GM19043 (cell line): ENCODE results near the gene DENND4A.
"Not testable (repeated sequence)": the region's sequence is repeated elsewhere in the genome, so short reads cannot be mapped to it uniquely, and the experiment has no call there.

Experiments
- ATAC-seq: cut with Tn5 transposase; IDR thresholded peaks from one replicate; pipeline ENCODE4 v1.9.1; 2021; ENCODE audit warnings: low read depth; ENCODE audit not compliant: unreplicated experiment

The DENND4A gene

GRCh38 chr15:65641768-65642475 lies 150.2 kb downstream of the DENND4A start:
- no peak for ATAC-seq

GRCh38 chr15:65639509-65639908 lies 152.6 kb downstream of the DENND4A start:
- ATAC-seq: no peak

- no peak for ATAC-seq
Measured at GRCh38 chr15:65638681-65639089, 153.4 kb downstream of the DENND4A start.

- ATAC-seq: no peak
Measured at GRCh38 chr15:65638109-65638508, 154.0 kb downstream of the DENND4A start.

- no peak for ATAC-seq
Measured at GRCh38 chr15:65634356-65634755, 157.7 kb downstream of the DENND4A start.

GRCh38 chr15:65633752-65634151 lies 158.3 kb downstream of the DENND4A start:
- ATAC-seq: no peak

GRCh38 chr15:65632780-65633375 lies 159.2 kb downstream of the DENND4A start:
- ATAC-seq: no peak

- no peak for ATAC-seq
Measured at GRCh38 chr15:65631503-65631902, 160.6 kb downstream of the DENND4A start.

- no peak for ATAC-seq
Measured at GRCh38 chr15:65630760-65631159, 161.3 kb downstream of the DENND4A start.

- ATAC-seq: no peak
Measured at GRCh38 chr15:65629548-65629947, 162.5 kb downstream of the DENND4A start.

GRCh38 chr15:65626856-65627255 lies 165.2 kb downstream of the DENND4A start:
- no peak for ATAC-seq

GRCh38 chr15:65623103-65623502 lies 169.0 kb downstream of the DENND4A start:
- ATAC-seq: no peak

- ATAC-seq: no peak
Measured at GRCh38 chr15:65621638-65622037, 170.5 kb downstream of the DENND4A start, which contains the start of gene SLC24A1. TSS of gene SLC24A1 (plus strand) at chr15:65621938. CDS start at chr15:65624081, 2,143 bp downstream.

- no peak for ATAC-seq
Measured at GRCh38 chr15:65620833-65621232, 171.3 kb downstream of the DENND4A start.

GRCh38 chr15:65619626-65620290 lies 172.3 kb downstream of the DENND4A start:
- no peak for ATAC-seq

GRCh38 chr15:65618560-65619109 lies 173.5 kb downstream of the DENND4A start:
- no peak for ATAC-seq

- ATAC-seq: not testable (repeated sequence)
Measured at GRCh38 chr15:65615887-65616286, 176.2 kb downstream of the DENND4A start.

- no peak for ATAC-seq
Measured at GRCh38 chr15:65612949-65613744, 178.9 kb downstream of the DENND4A start.

- ATAC-seq: no peak
Measured at GRCh38 chr15:65612616-65612946, 179.5 kb downstream of the DENND4A start.

- no peak for ATAC-seq
Measured at GRCh38 chr15:65611888-65612615, 180.0 kb downstream of the DENND4A start.
